GM18499 (cell line): Measurements from ENCODE around the gene SMARCD1.

Experiments
- ATAC-seq: cut with Tn5 transposase; IDR thresholded peaks from one replicate; pipeline ENCODE4 v1.9.1; 2021; ENCODE audit warnings: moderate number of reproducible peaks; ENCODE audit not compliant: insufficient read depth, unreplicated experiment

SMARCD1 gene

DNA sequence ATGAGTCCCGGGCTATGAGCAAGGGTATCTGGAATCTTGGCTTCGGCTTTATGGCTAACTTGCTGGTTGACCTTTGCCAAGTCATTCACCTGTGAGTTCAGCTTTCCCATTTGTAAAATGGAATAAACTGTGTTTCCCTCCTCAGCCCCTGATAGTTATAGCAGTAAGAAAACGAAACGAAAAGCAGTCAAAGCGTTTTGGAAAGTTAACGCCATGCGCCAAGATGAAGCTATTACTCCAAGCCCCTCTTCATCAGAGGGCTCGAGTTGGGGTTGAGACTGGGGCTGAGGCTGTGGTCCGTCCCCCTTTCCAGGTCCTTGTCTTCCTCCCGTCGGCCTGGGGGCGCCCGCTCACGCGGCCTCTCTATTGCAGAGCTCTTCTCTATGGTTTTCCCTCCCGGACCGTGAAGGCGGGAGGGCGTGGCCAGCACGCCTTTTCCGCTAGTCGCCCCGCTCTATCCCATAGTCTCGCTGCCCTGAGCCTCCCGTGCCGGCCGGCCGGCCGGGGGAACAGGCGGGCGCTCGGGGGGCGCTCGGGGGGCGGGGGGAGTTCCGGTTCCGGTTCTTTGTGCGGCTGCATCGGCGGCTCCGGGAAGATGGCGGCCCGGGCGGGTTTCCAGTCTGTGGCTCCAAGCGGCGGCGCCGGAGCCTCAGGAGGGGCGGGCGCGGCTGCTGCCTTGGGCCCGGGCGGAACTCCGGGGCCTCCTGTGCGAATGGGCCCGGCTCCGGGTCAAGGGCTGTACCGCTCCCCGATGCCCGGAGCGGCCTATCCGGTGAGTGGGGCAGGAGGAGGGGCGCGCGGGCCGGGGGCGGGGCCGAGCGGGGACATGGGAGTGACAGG is at the start of gene SMARCD1:
Gene SMARCD1, plus strand, starts transcription at position 568 of the 840 bp plus-strand sequence. Its CDS starts 28 bp downstream, at position 596.
- ATAC-seq: no peak

DNA sequence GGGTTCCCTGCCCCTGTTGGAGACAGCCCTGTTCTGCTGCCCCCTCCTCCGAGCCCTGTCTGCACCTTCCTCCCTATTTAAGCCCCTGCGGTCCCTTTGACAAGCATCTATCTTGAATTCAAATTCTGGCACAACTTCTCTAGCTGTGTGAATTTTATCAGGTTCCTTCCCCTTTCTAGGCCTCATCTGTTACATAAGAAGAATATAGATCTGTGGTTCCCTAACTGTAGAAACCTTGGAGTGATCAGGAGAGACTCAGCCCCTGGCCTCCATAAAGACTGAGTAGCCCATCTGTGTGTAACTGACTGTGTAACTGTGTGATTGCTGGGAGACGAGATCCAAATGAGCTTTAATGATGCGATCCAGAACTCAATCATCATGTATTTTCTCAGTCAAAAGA is 46.8 kb upstream of the SMARCD1 start:
- ATAC-seq: no peak

GRCh38 chr12:50039151-50039835 is 45.8 kb upstream of the SMARCD1 start:
- no peak for ATAC-seq

- ATAC-seq: no peak
These were observed 44.5 kb upstream of the SMARCD1 start for GRCh38 chr12:50040657-50041056.

- no peak for ATAC-seq
These were observed 43.9 kb upstream of the SMARCD1 start for GRCh38 chr12:50041062-50041860.

GRCh38 chr12:50041962-50042361 is 43.2 kb upstream of the SMARCD1 start:
- no peak for ATAC-seq

DNA sequence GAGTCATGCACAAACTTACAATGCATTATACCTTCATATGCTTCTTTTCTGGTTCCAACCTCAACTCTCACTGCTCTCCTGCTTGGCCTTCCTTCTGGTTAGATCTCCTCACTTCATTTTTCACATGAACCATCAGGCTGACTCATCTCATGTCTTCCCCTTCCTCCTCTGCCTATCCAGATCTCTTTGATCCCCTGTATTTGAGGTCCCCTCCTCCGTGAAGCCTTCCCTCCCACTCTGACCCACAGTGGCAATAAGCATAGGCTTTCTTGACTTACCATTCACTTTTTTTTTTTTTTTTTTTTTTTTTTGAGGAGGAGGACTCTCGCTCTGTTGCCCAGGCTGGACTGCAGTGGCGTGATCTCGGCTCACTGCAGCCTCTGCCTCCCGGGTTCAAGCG is 42.4 kb upstream of the SMARCD1 start:
- no peak for ATAC-seq

- no peak for ATAC-seq
These were observed 41.8 kb upstream of the SMARCD1 start for GRCh38 chr12:50043308-50043707.

DNA sequence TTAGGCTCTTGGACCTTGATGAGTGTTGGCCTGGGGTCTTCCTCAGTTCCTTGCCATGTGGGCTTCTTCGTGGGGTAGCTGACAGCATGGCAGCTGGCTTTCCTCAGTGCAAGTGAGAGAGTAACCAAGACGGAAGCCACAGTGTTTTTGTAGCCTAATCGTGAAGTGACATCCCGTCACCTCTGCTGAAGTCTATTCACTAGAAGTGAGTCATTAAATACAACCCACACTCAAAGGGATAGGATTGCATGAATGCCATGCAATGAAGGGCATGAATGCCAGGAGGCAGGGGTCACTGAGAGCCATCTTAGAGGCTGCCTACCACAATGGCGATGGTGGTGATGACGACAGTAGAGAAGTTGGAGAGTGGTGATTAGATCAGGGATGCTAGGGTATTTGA is 41.3 kb upstream of the SMARCD1 start:
- ATAC-seq: no peak

DNA sequence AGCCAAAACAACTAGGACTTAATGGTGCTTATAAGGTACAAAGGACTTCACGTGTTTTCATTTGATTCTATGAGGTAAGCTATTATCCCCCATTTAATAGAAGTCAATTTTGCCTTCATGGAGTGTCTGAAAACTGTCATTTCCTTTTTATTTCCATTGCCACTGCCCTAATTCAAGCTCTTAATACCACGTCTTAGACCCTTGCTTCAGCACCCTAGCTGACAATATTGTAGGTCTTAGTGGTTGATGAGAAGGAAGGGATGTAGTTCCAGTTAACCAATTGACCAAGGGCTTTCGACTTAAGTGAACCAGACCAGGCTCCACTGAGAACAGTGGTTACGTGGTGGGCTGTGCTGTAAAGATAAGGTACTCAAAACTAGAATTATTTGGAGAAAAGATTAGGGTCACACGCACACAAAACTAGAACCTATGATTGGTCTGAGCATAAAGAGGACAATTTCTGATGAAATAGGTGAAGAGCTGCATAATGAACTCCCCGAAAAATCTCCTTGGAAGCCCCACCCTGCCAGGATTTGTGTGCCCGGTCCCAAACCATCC is 37.4 kb upstream of the SMARCD1 start:
- no peak for ATAC-seq

DNA sequence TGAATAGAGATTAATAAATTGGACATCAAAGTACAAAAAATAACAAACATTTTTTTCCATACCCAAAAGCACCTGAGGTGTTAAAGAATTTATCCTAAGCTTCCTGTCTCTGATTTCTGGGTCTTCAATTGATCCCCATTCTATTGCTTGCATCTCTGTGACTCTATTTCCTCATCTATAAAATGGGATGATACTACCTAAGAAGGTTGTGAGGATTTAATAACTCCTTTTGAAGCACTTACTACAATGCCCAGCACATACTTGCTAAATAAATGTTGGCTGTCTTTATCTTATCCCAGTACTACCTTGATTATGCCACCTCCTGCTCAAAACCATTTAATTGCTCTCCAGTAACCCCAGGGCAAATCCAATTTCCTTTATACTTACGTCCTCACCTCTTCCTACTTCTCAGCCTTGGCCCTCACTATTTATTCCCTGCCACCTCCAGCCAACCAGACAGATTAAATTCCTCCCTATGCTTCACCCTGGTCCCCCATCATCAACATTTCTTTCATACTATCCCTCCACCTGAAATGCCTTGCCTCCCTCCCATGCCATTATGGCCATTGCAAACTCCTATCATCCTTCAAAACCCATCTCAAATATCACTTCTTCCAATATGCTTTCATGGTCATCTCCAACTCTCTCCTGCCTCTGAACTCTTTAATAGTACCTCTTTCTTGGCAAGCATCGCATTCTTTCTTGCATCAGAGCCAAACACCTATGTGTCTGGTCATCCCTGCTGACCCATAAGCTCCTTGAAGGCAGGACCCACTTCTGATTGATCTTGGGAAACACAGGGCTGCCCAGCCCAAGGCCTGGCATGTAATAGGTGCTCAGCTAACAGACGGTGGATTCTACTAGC is 35.7 kb upstream of the SMARCD1 start:
- no peak for ATAC-seq

- no peak for ATAC-seq
These were observed 35.1 kb upstream of the SMARCD1 start for GRCh38 chr12:50050119-50050385.

- no peak for ATAC-seq
These were observed 34.6 kb upstream of the SMARCD1 start for GRCh38 chr12:50050410-50051098.

DNA sequence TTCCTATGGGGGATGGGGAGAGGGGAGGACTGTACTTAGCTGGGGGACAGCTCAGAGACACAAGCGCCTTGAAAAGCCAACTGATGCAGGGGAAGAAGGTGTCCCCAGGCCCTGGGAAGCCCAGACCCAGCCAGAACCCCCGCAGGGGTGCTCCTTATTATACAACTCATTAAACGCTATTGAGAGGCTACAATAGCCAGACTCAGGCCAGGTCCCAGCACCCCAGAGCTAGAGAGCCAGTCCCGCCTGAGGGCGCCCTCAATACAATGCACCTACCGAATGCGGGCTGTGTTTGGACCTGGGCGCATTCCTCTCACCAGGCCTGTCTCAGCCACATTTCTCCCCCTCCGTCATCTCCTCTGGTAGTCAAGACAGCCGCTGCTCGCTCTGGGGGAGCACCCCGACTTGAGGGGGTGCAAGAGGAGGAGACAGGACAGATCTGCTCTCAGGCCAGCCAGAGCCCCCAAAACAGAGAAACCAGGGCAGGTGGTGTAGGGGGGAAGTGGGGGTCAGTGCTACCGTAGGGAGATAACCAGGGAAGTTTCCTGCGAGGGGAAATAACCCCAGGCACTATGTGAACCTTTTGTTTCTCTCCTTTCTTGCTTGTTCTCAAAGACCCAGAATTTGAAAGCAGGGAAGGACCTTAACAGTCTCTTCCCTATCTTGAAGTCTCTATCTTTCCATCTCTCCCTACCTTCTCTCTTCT is 33.9 kb upstream of the SMARCD1 start:
- ATAC-seq: no peak

DNA sequence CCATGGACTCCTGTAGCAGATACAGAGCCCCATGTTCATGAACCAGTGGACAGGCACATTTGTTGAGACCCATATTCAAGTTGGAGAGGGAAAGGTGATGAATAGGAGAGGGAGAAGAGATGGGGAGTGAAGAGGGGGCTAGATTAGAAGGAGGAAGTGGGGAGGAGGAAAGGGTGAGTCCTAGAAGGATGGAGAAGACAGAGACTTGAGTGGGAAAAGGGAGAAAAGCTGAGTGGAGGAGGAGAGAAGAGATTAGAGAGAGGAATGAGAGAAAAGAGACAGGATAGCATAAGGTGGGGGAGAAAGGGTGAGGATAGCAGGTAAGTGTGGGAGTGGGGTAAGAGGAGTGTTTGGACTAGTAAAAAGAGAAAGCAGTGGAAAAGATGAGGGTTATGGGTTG is 32.6 kb upstream of the SMARCD1 start:
- no peak for ATAC-seq

GRCh38 chr12:50052964-50053363 is 32.2 kb upstream of the SMARCD1 start:
- no peak for ATAC-seq

DNA sequence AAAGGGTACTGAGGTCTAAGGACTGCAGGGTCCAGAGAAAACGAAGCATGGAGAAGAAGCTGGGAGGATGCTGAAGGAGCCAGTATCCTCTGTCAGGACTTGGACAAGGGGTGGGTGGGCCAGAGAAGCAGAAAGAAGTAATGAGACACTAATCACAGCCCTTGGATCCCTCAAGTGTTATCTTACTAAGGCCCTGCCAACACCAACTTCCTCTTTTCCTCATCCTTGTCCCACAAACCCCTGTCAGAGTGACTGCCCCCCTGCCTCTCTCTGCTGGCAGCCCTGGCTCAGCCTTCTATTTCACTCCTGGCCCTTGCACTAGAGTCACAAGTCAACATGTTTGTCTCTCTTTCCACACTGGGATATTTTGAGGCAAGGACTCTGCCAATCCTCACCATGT is 31.6 kb upstream of the SMARCD1 start:
- no peak for ATAC-seq

DNA sequence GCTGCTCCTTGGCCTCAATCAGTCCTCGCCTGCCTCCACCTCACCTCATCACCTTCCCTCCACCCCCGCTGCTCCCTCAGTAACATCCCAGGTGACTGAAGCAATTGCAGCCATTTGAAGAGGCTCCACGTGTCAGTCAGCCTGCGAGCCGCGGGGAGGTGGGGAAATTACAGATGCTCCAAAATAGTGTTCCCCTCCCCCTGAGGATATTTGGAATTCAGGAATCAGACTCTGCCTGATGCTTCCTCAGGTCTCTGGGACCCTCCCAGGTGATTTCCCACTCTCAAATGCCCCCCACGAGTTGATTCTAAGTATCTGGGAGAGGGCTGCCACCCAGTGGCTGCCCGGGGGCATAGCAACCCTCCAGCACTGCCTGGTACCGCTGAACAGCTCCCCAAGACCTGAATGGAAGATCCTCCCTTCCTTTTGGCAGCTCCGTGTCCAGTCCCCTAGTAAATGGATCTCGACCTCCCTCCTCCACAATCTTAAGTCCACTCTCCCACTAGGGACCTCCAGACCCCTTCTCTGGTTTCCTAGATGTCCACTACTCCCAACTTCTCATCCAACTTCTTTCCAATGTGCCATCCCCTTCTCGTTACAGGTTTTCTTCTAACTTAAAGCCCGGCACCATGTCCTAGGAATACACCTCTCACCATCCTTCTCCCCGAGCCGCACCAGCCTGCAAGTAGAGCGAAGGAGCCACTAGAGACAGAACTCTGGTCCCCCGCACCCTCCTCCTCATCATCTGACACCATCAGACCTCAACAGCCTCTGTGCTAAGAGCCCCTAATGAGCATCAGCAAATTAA is 29.1 kb upstream of the SMARCD1 start:
- ATAC-seq: no peak
